SK-N-SH treated with all-trans-retinoic acid at 6 μM for 48 hours (cell line): Measurements from ENCODE around the gene VDAC1.

Source experiments
- ARNTL ChIP-seq: fragments of 450-650 bp; formaldehyde crosslinking; IDR thresholded peaks from 2 replicates; pipeline ENCODE4 v1.5.0; 2020; ENCODE audit warnings: low read depth, mild to moderate bottlenecking, moderate library complexity, borderline replicate concordance
- BACH2 ChIP-seq: fragments of 250-450 bp; sonication (Bioruptor Pico); IDR thresholded peaks from 2 replicates; pipeline ENCODE4 v1.9.0; 2021; ENCODE audit warnings: mild to moderate bottlenecking, borderline replicate concordance
- RARB ChIP-seq: fragments of 250-450 bp; sonication (Bioruptor Pico); IDR thresholded peaks from 2 replicates; pipeline ENCODE4 v1.8.0; 2021; ENCODE audit warnings: mild to moderate bottlenecking, moderate library complexity
- TCF4 ChIP-seq: fragments of 250-450 bp; sonication (Bioruptor Pico); IDR thresholded peaks from 2 replicates; pipeline ENCODE4 v1.8.0; 2021; ENCODE audit warnings: mild to moderate bottlenecking, moderate library complexity, borderline replicate concordance
- TOX ChIP-seq: fragments of 250-450 bp; sonication (Bioruptor Pico); IDR thresholded peaks from 2 replicates; pipeline ENCODE4 v1.8.0; 2021; ENCODE audit warnings: mild to moderate bottlenecking, moderate library complexity, borderline replicate concordance
- ZC3H10 ChIP-seq: fragments of 250-450 bp; sonication (Bioruptor Pico); IDR thresholded peaks from 2 replicates; pipeline ENCODE4 v1.5.1; 2021; ENCODE audit warnings: mild to moderate bottlenecking, moderate library complexity
- ZFP3 ChIP-seq: fragments of 250-450 bp; sonication (Bioruptor Pico); IDR thresholded peaks from 2 replicates; pipeline ENCODE4 v1.5.0; 2020; ENCODE audit warnings: mild to moderate bottlenecking, moderate library complexity
- ZNF565 ChIP-seq: fragments of 450-650 bp; formaldehyde crosslinking; conservative IDR thresholded peaks from 2 replicates; pipeline ENCODE4 v1.5.0; 2020; ENCODE audit warnings: low read depth, mild to moderate bottlenecking, moderate library complexity
- ZNF70 ChIP-seq: fragments of 450-650 bp; formaldehyde crosslinking; IDR thresholded peaks from 2 replicates; pipeline ENCODE4 v1.5.0; 2020; ENCODE audit warnings: mild to moderate bottlenecking, moderate library complexity
- TF ChIP-seq, protein P1 (sequence below): fragments of 250-450 bp; sonication (Bioruptor Pico); IDR thresholded peaks from 2 replicates; pipeline ENCODE4 v1.5.1; 2020; ENCODE audit warnings: low read depth, mild to moderate bottlenecking, moderate library complexity
- TF ChIP-seq, protein P2 (sequence below): fragments of 250-450 bp; sonication (Bioruptor Pico); IDR thresholded peaks from 2 replicates; pipeline ENCODE4 v1.5.1; 2021; ENCODE audit warnings: mild to moderate bottlenecking, moderate library complexity
- TF ChIP-seq, protein P3 (sequence below): fragments of 250-450 bp; sonication (Bioruptor Pico); IDR thresholded peaks from 2 replicates; pipeline ENCODE4 v1.8.0; 2020; ENCODE audit warnings: mild to moderate bottlenecking, moderate library complexity, borderline replicate concordance
- TF ChIP-seq, protein P4 (sequence below): fragments of 250-450 bp; sonication (Bioruptor Pico); IDR thresholded peaks from 2 replicates; pipeline ENCODE4 v1.8.0; 2021; ENCODE audit warnings: low read depth, mild to moderate bottlenecking, moderate library complexity, borderline replicate concordance

DNA sequence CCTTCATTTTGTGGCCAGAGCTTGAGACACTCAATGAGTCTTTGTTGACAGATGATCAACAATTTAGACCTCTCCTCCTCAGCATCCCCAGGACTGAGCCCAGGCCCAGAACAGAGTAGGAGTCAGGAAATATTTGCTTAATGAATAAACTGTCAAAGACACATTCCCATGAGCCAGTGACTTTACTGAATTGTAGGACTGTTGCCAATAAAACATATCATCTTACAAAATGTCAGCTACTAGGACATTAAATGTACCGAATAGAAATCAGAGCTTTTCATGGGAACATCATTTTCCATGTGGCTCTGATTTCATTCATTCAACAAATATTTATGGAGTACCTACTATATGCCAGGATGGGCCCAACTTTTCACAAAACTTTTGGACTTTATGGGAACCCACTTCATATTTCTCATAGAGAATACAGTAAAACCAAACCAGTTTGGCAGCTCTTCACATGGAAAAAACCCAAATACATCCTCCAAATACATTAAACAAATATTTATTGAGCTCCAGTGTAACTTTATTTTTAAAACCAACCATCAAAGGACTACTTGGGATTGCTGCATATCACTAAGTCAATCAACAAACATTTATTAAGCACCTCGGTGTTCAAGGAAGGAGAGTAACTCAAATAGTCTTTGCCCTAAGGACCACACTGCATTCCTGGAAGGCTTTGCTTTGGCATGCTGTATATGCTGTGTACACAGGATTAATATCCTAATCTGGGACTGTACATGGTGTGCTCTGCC is 11.4 kb downstream of the VDAC1 start:
- TF ChIP-seq, protein P1, sequence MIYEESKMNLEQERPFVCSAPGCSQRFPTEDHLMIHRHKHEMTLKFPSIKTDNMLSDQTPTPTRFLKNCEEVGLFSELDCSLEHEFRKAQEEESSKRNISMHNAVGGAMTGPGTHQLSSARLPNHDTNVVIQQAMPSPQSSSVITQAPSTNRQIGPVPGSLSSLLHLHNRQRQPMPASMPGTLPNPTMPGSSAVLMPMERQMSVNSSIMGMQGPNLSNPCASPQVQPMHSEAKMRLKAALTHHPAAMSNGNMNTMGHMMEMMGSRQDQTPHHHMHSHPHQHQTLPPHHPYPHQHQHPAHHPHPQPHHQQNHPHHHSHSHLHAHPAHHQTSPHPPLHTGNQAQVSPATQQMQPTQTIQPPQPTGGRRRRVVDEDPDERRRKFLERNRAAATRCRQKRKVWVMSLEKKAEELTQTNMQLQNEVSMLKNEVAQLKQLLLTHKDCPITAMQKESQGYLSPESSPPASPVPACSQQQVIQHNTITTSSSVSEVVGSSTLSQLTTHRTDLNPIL (CRISPR knock-in tag): no peak
- no peak for TF ChIP-seq TOX
- TF ChIP-seq, protein P2, sequence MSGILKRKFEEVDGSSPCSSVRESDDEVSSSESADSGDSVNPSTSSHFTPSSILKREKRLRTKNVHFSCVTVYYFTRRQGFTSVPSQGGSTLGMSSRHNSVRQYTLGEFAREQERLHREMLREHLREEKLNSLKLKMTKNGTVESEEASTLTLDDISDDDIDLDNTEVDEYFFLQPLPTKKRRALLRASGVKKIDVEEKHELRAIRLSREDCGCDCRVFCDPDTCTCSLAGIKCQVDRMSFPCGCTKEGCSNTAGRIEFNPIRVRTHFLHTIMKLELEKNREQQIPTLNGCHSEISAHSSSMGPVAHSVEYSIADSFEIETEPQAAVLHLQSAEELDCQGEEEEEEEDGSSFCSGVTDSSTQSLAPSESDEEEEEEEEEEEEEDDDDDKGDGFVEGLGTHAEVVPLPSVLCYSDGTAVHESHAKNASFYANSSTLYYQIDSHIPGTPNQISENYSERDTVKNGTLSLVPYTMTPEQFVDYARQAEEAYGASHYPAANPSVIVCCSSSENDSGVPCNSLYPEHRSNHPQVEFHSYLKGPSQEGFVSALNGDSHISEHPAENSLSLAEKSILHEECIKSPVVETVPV (CRISPR knock-in tag): no peak
- TF ChIP-seq ZNF70 (CRISPR knock-in tag): no peak
- TF ChIP-seq, protein P3, sequence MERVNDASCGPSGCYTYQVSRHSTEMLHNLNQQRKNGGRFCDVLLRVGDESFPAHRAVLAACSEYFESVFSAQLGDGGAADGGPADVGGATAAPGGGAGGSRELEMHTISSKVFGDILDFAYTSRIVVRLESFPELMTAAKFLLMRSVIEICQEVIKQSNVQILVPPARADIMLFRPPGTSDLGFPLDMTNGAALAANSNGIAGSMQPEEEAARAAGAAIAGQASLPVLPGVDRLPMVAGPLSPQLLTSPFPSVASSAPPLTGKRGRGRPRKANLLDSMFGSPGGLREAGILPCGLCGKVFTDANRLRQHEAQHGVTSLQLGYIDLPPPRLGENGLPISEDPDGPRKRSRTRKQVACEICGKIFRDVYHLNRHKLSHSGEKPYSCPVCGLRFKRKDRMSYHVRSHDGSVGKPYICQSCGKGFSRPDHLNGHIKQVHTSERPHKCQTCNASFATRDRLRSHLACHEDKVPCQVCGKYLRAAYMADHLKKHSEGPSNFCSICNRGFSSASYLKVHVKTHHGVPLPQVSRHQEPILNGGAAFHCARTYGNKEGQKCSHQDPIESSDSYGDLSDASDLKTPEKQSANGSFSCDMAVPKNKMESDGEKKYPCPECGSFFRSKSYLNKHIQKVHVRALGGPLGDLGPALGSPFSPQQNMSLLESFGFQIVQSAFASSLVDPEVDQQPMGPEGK: no peak
- no peak for TF ChIP-seq ARNTL
- TF ChIP-seq BACH2 (CRISPR knock-in tag): no peak
- no peak for TF ChIP-seq RARB (CRISPR knock-in tag)
- no peak for TF ChIP-seq ZFP3
- TF ChIP-seq ZC3H10 (CRISPR knock-in tag): no peak
- TF ChIP-seq, protein P4, sequence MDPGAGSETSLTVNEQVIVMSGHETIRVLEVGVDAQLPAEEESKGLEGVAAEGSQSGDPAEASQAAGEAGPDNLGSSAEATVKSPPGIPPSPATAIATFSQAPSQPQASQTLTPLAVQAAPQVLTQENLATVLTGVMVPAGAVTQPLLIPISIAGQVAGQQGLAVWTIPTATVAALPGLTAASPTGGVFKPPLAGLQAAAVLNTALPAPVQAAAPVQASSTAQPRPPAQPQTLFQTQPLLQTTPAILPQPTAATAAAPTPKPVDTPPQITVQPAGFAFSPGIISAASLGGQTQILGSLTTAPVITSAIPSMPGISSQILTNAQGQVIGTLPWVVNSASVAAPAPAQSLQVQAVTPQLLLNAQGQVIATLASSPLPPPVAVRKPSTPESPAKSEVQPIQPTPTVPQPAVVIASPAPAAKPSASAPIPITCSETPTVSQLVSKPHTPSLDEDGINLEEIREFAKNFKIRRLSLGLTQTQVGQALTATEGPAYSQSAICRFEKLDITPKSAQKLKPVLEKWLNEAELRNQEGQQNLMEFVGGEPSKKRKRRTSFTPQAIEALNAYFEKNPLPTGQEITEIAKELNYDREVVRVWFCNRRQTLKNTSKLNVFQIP (CRISPR knock-in tag): no peak
- TF ChIP-seq ZNF565 (CRISPR knock-in tag): no peak
- no peak for TF ChIP-seq TCF4
